HG03442 (cell line): ENCODE results near the gene ILKAP.

Experiments
- ATAC-seq: cut with Tn5 transposase; IDR thresholded peaks from one replicate; pipeline ENCODE4 v1.9.1; 2021; ENCODE audit warnings: mild to moderate bottlenecking, moderate library complexity; ENCODE audit not compliant: unreplicated experiment

ILKAP gene

GRCh38 chr2:238138331-238139195 is 64.9 kb downstream of the ILKAP start, which contains the start of gene KLHL30:
Gene KLHL30, plus strand, starts transcription at chr2:238138668. Its CDS starts 2,087 bp downstream, at chr2:238140755.
- ATAC-seq: no peak

- no peak for ATAC-seq
Observed at GRCh38 chr2:238137885-238138284, 65.6 kb downstream of the ILKAP start.

- ATAC-seq: no peak
Observed at GRCh38 chr2:238136820-238137537, 66.5 kb downstream of the ILKAP start.

- ATAC-seq: no peak
Observed at GRCh38 chr2:238135601-238136150, 67.8 kb downstream of the ILKAP start.

GRCh38 chr2:238134393-238134785 is 69.1 kb downstream of the ILKAP start:
- no peak for ATAC-seq

- ATAC-seq: no peak
Observed at GRCh38 chr2:238133499-238134392, 69.7 kb downstream of the ILKAP start.

- no peak for ATAC-seq
Observed at GRCh38 chr2:238132463-238133450, 70.7 kb downstream of the ILKAP start.

- no peak for ATAC-seq
Observed at GRCh38 chr2:238131761-238132462, 71.6 kb downstream of the ILKAP start.

GRCh38 chr2:238130696-238131628 is 72.5 kb downstream of the ILKAP start:
- no peak for ATAC-seq

GRCh38 chr2:238130111-238130695 is 73.3 kb downstream of the ILKAP start:
- ATAC-seq: no peak

- ATAC-seq: no peak
Observed at GRCh38 chr2:238129166-238130010, 74.1 kb downstream of the ILKAP start.

GRCh38 chr2:238128534-238129001 is 74.9 kb downstream of the ILKAP start:
- ATAC-seq: no peak

GRCh38 chr2:238128061-238128440 is 75.4 kb downstream of the ILKAP start:
- ATAC-seq: no peak

GRCh38 chr2:238127165-238128060 is 76.1 kb downstream of the ILKAP start:
- ATAC-seq: no peak

GRCh38 chr2:238126775-238127164 is 76.7 kb downstream of the ILKAP start:
- ATAC-seq: no peak
